Right lobe of liver (tissue), 6 donors: ENCODE data around the gene LRRC59. TPM values are rescaled to one million over a fixed set of nuclear protein-coding genes. Genes with fewer than 3 reads are reported as not detected.
"Not testable (repeated sequence)": the region's sequence is repeated elsewhere in the genome, so short reads cannot be mapped to it uniquely, and the experiment has no call there.

ENCODE experiments used
- ATAC-seq, 4 donors: fragments of 200-7000 bp; cut with Tn5 transposase; one replicate each; pipeline ENCODE4 v1.9.1; 2020; ENCODE audit warnings: mild to moderate bottlenecking in 4 of 4, moderate library complexity in 4 of 4
- DNase-seq, 3 donors: peaks; one replicate each; pipeline ENCODE4 v3.0.0-alpha.2; 2020
- H3K27ac ChIP-seq, 3 donors: fragments of 200-600 bp; one replicate each; pipeline ENCODE4 v1.8.0; 2022
- H3K27me3 ChIP-seq, 2 donors: fragments of 200-600 bp; one replicate each; pipeline ENCODE4 v1.8.0; 2022
- H3K36me3 ChIP-seq, 4 donors: fragments of 200-600 bp; sonication (generic) in 1 of 4; one replicate each; pipeline versions ENCODE4 v1.5.1 to v1.8.0; 2017 to 2022; ENCODE audit warnings: control low read depth in 1 of 4
- H3K4me1 ChIP-seq, 4 donors: fragments of 200-600 bp; sonication (generic) in 1 of 4; one replicate each; pipeline versions ENCODE4 v1.5.1 to v1.8.0; 2017 to 2022; ENCODE audit warnings: control low read depth in 1 of 4
- H3K4me3 ChIP-seq, 3 donors: fragments of 200-600 bp; one replicate each; pipeline ENCODE4 v1.8.0; 2022
- H3K9me3 ChIP-seq, 4 donors: fragments of 200-600 bp; sonication (generic) in 1 of 4; one replicate each; pipeline versions ENCODE4 v1.5.1 to v1.8.0; 2017 to 2022; ENCODE audit warnings: control low read depth in 1 of 4
- CTCF ChIP-seq, 4 donors: fragments of 200-600 bp in 3 of 4; fragments of 450-650 bp in 1 of 4; IDR thresholded peaks; one replicate each; pipeline versions ENCODE4 v1.5.1 to v1.8.0; 2016 to 2022; ENCODE audit warnings: antibody characterized with exemption in 4 of 4, mild to moderate bottlenecking in 2 of 4
- POLR2A ChIP-seq: fragments of 450-650 bp; IDR thresholded peaks from one replicate; pipeline ENCODE4 v1.6.1; 2017; ENCODE audit warnings: antibody characterized with exemption, mild to moderate bottlenecking
- WGBS: methylation state at CpG from one replicate; pipeline ENCODE4 v1.1.6; 2018; ENCODE audit warnings: low coverage, low lambda C conversion rate; ENCODE audit not compliant: insufficient coverage; ENCODE audit errors: missing lambda C conversion rate; 5-methylcytosine and 5-hydroxymethylcytosine counted together
- intact Hi-C, 2 donors: fragments of 100-400 bp; cut with DNase I; formaldehyde crosslinking; loops; one replicate each; pipeline versions ENCODE4 v1.11.2 to v1.14.1; 2022
- total RNA-seq, 6 experiments: library from RNA; depleted of rRNA in 2 of 6; stranded (reverse); fragments of >200 nt in 2 of 6; fragmentation: NEBNext Ultra II Directional in 3 of 6; extraction: Animal tissue kit (Norgen Biotek cat#: 25700) in 3 of 6; gene quantifications; one replicate each; pipeline versions ENCODE4 v1.1.0 to v1.2.4, GENCODE V29; 2016 to 2023
- donor health status: DM: no; HTN: yes; CAD: no.
- donor health status: DM: no; HTN: no; CAD: no.
- donor health status: DM: no; HTN: no; CAD: no.
- donor health status: DM: no; HTN: yes; CAD: no.
- donor health status: DM: no; HTN: yes; CAD: no.

The LRRC59 gene
- total RNA-seq, 6 experiments from 2014 or later = 36.0 to 125 (median 64.0) TPM

GRCh38 chr17:50432125-50432762, 34.9 kb upstream of the LRRC59 start:
- 78% methylated on average over 2 of the region's 4 CpGs for WGBS
- peaks cover 0 to 25% (median 12%) of the 10 kb centered on the region in 4 donors for H3K4me1 ChIP-seq
- no peak overlapping the region for H3K4me3 ChIP-seq
- intact Hi-C loops = no loop called here
- DNase-seq (no peak), ATAC-seq (no peak)
- no peaks in the 10 kb centered on the region for H3K9me3 ChIP-seq
- TF ChIP-seq CTCF (IDR thresholded peaks at IDR 0.05) (no peak), POLR2A (no peak)
- no peaks in the 10 kb centered on the region for H3K36me3 ChIP-seq
- H3K27me3 ChIP-seq = no peaks in the 10 kb centered on the region
- H3K27ac ChIP-seq = no peak overlapping the region

- intact Hi-C loops = no loop called here
- H3K27me3 ChIP-seq = no peaks in the 10 kb centered on the region
- WGBS = 90% methylated on average over 2 of the region's 4 CpGs
- no peaks in the 10 kb centered on the region for H3K36me3 ChIP-seq
- H3K4me3 ChIP-seq = no peak overlapping the region
- ATAC-seq (no peak), DNase-seq (no peak)
- H3K27ac ChIP-seq = no peak overlapping the region
- H3K4me1 ChIP-seq = peaks cover 0 to 29% (median 13%) of the 10 kb centered on the region in 4 donors
- no peaks in the 10 kb centered on the region for H3K9me3 ChIP-seq
- TF ChIP-seq CTCF (IDR thresholded peaks at IDR 0.05) = no peak
- TF ChIP-seq POLR2A = no peak
Measured at GRCh38 chr17:50430821-50431618, 33.7 kb upstream of the LRRC59 start.

- Histone ChIP-seq H3K27ac (peak overlapping the region in 2 of 3 donors; percentile 62 to 71), H3K27me3 (no peaks in the 10 kb centered on the region), H3K4me3 (no peak overlapping the region), H3K9me3 (no peaks in the 10 kb centered on the region), H3K36me3 (no peaks in the 10 kb centered on the region), H3K4me1 (peaks cover 0 to 33% (median 14%) of the 10 kb centered on the region in 4 donors)
- 100% methylated on average over 3 of the region's 4 CpGs for WGBS
- TF ChIP-seq CTCF (IDR thresholded peaks at IDR 0.05) (no peak), POLR2A (no peak)
- intact Hi-C loops = loop anchor here in 1 of 2 donors (5.0 kb wide), 1 partner anchor 48 kb away; the partner anchor contains the start of gene RSAD1
- ATAC-seq = no peak
- no peak for DNase-seq
Measured at GRCh38 chr17:50429793-50430192, 32.5 kb upstream of the LRRC59 start.

GRCh38 chr17:50428831-50429424, 31.6 kb upstream of the LRRC59 start:
- WGBS = 36% methylated on average over 7 of the region's 7 CpGs
- Histone ChIP-seq H3K4me3 (no peak overlapping the region), H3K27ac (peak overlapping the region in 2 of 3 donors; percentile 62 to 71), H3K9me3 (no peaks in the 10 kb centered on the region), H3K4me1 (peaks cover 0 to 33% (median 14%) of the 10 kb centered on the region in 4 donors), H3K36me3 (no peaks in the 10 kb centered on the region), H3K27me3 (no peaks in the 10 kb centered on the region)
- DNase-seq = peak; percentile 52 to 83 (median 73)
- intact Hi-C loops = loop anchor here in 1 of 2 donors (5.0 kb wide), 1 partner anchor 48 kb away; the partner anchor contains the start of gene RSAD1
- no peak for TF ChIP-seq POLR2A
- no peak for TF ChIP-seq CTCF (IDR thresholded peaks at IDR 0.05)
- peak; percentile 66 to 76 (median 66) for ATAC-seq

- not testable (repeated sequence) for DNase-seq, H3K9me3 ChIP-seq, ATAC-seq, H3K4me3 ChIP-seq, H3K27me3 ChIP-seq, H3K36me3 ChIP-seq
- intact Hi-C loops = loop anchor here in 1 of 2 donors (5.0 kb wide), 1 partner anchor 49 kb away; the partner anchor contains the start of gene RSAD1
- peaks cover 0 to 36% (median 17%) of the 10 kb centered on the region in 4 donors for H3K4me1 ChIP-seq
- 72% methylated on average over 6 of the region's 6 CpGs for WGBS
- H3K27ac ChIP-seq = peak overlapping the region in 2 of 3 donors; percentile 62 to 71
Measured at GRCh38 chr17:50428126-50428525, 30.8 kb upstream of the LRRC59 start.
